ENCODE results near the gene CCDC154. TPM values are rescaled to one million over a fixed set of nuclear protein-coding genes. Genes with fewer than 3 reads are reported as not detected.

CCDC154 gene
- total and polyA plus RNA-seq, 2 of the 4 experiments (the other 2 are of a cell fraction) = 0.09 TPM; not detected in 1

DNA sequence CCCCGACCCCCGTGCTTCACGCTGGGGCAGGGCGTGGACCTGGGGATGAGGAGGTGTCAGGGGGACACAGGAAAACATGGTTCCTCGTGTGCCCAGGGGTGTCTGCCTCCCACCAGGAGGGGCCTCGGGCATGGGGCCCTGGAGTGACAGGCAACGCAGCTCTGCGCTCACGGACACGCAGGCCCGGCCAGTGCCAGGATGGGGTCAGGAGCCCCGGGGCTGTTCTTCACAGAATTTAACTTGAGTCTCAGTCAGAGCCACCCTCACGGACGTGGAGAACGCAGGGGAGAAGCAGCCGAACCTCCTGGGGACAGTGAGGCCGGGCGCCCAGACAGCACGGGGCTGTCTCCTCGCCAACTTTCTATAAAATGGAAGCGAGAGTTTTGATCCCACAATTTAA is 46.6 kb downstream of the CCDC154 start:
- DNase-seq = no peak
- POLR2A ChIA-PET (ENCODE audit: unreplicated experiment) = no interaction called here
- no peak overlapping the region for H3K4me3 ChIP-seq (ENCODE audit: insufficient read depth, low read depth, low read length)
- CTCF ChIA-PET = no interaction called here
- in situ Hi-C loops (cut with MboI; ENCODE audit: low sequenced_read_pairs) = no loop called here
- no peak overlapping the region for H2BK5ac ChIP-seq (ENCODE audit: low read depth, low read length, poor library complexity, severe bottlenecking)
- no TSS peak for BruUV-seq (replicated peaks)
- H3K14ac ChIP-seq (replicated peaks; ENCODE audit: low read depth, low read length) = no peak overlapping the region
- H4K5ac ChIP-seq (ENCODE audit: low read depth, low read length) = no peak overlapping the region
- H2BK120ac ChIP-seq (ENCODE audit: low read depth, low read length) = no peak overlapping the region
- no peak overlapping the region for H3K4me2 ChIP-seq (ENCODE audit: low read depth, low read length)
- dilution Hi-C loops (cut with HindIII; ENCODE audit: low sequenced_read_pairs, unreplicated experiment) = no loop called here
- no peak overlapping the region for H2AK9ac ChIP-seq (replicated peaks; ENCODE audit: low read depth, low read length, poor library complexity)
- H4K91ac ChIP-seq (ENCODE audit: insufficient read depth, low read depth, low read length) = no peak overlapping the region
- H3K4me1 ChIP-seq (ENCODE audit: control insufficient read depth, insufficient read depth, low read length) = no peaks in the 10 kb centered on the region
- H3K9me3 ChIP-seq (ENCODE audit: control insufficient read depth, insufficient read depth, low read length) = no peaks in the 10 kb centered on the region
- H3K23ac ChIP-seq (ENCODE audit: low read depth, low read length) = no peak overlapping the region
- 33% methylated on average over 1 of the region's 21 CpGs; no CpG with 5 or more reads in 1 of the 2 experiments for WGBS, 2 experiments (ENCODE audit: extremely low coverage in 2 of 2, insufficient read length in 1 of 2)
- no peak overlapping the region for H2AFZ ChIP-seq (replicated peaks; ENCODE audit: low read length, poor library complexity)
- ATAC-seq (ENCODE audit: low read depth) = no peak
- no peak overlapping the region for H4K8ac ChIP-seq (ENCODE audit: low read depth in 2 of 2, low read length in 2 of 2)
- H3K27me3 ChIP-seq (ENCODE audit: control insufficient read depth, insufficient read depth, low read length) = no peaks in the 10 kb centered on the region
- no peaks in the 10 kb centered on the region for H3K79me1 ChIP-seq (ENCODE audit: low read depth in 1 of 2, low read length in 2 of 2)
- intact Hi-C loops (cut with micrococcal nuclease) = no loop called here
- no peak overlapping the region for H3K56ac ChIP-seq (ENCODE audit: extremely low read depth, insufficient read depth, low read length)
- H3K4ac ChIP-seq (ENCODE audit: low read depth, low read length) = no peak overlapping the region
- H2AK5ac ChIP-seq (ENCODE audit: low read depth, low read length) = no peak overlapping the region
- no peak overlapping the region for H3K18ac ChIP-seq (ENCODE audit: low read depth, low read length)
- H3K9ac ChIP-seq (ENCODE audit: low read depth, low read length) = no peak overlapping the region
- H2BK20ac ChIP-seq (ENCODE audit: low read depth, low read length) = no peak overlapping the region
- TF ChIP-seq, protein P1, sequence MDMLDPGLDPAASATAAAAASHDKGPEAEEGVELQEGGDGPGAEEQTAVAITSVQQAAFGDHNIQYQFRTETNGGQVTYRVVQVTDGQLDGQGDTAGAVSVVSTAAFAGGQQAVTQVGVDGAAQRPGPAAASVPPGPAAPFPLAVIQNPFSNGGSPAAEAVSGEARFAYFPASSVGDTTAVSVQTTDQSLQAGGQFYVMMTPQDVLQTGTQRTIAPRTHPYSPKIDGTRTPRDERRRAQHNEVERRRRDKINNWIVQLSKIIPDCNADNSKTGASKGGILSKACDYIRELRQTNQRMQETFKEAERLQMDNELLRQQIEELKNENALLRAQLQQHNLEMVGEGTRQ (IDR thresholded peaks at IDR 0.05; ENCODE audit: low read depth, low read length) = no peak
- TF ChIP-seq BHLHE40 (IDR thresholded peaks at IDR 0.05; ENCODE audit: low read depth, low read length) (no peak), CEBPB (IDR thresholded peaks at IDR 0.05; ENCODE audit: low read depth, low read length) (no peak), POLR2A (IDR thresholded peaks at IDR 0.05; ENCODE audit: low read depth, low read length) (no peak), NFE2L2 (IDR thresholded peaks at IDR 0.05; ENCODE audit: low read depth, low read length) (no peak), MAFK (IDR thresholded peaks at IDR 0.05; ENCODE audit: low read depth, low read length) (no peak), RFX5 (IDR thresholded peaks at IDR 0.05; ENCODE audit: low read depth, low read length) (no peak), MAZ (IDR thresholded peaks at IDR 0.05; ENCODE audit: borderline replicate concordance, low read depth, low read length) (no peak), RCOR1 (IDR thresholded peaks at IDR 0.05; ENCODE audit: insufficient replicate concordance, low read length) (no peak), RAD21 (IDR thresholded peaks at IDR 0.05; ENCODE audit: low read length) (no peak), SMC3 (IDR thresholded peaks at IDR 0.05; ENCODE audit: low read depth, low read length) (no peak), MXI1 (IDR thresholded peaks at IDR 0.05; ENCODE audit: borderline replicate concordance, low read depth, low read length) (no peak)
- TF ChIP-seq, protein P2, sequence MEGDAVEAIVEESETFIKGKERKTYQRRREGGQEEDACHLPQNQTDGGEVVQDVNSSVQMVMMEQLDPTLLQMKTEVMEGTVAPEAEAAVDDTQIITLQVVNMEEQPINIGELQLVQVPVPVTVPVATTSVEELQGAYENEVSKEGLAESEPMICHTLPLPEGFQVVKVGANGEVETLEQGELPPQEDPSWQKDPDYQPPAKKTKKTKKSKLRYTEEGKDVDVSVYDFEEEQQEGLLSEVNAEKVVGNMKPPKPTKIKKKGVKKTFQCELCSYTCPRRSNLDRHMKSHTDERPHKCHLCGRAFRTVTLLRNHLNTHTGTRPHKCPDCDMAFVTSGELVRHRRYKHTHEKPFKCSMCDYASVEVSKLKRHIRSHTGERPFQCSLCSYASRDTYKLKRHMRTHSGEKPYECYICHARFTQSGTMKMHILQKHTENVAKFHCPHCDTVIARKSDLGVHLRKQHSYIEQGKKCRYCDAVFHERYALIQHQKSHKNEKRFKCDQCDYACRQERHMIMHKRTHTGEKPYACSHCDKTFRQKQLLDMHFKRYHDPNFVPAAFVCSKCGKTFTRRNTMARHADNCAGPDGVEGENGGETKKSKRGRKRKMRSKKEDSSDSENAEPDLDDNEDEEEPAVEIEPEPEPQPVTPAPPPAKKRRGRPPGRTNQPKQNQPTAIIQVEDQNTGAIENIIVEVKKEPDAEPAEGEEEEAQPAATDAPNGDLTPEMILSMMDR (conservative IDR thresholded peaks at IDR 0.05; ENCODE audit: low read depth, low read length) = no peak
- TF ChIP-seq, protein P3, sequence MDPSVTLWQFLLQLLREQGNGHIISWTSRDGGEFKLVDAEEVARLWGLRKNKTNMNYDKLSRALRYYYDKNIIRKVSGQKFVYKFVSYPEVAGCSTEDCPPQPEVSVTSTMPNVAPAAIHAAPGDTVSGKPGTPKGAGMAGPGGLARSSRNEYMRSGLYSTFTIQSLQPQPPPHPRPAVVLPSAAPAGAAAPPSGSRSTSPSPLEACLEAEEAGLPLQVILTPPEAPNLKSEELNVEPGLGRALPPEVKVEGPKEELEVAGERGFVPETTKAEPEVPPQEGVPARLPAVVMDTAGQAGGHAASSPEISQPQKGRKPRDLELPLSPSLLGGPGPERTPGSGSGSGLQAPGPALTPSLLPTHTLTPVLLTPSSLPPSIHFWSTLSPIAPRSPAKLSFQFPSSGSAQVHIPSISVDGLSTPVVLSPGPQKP (IDR thresholded peaks at IDR 0.05; ENCODE audit: borderline replicate concordance, low read depth, low read length) = no peak
- H2BK15ac ChIP-seq (ENCODE audit: low read depth, low read length) = no peak overlapping the region
- H3K9me1 ChIP-seq (ENCODE audit: insufficient read depth, low read length) = no peaks in the 10 kb centered on the region
- no peak overlapping the region for H3K27ac ChIP-seq (ENCODE audit: insufficient read depth, low read length)
- no peaks in the 10 kb centered on the region for H4K20me1 ChIP-seq (ENCODE audit: insufficient read depth, low read length)
- H3K36me3 ChIP-seq (ENCODE audit: control insufficient read depth, insufficient read depth, low read length) = peaks cover 45% of the 10 kb centered on the region

Measured in IMR-90 (cell line).